Measurements from ENCODE around the gene CALML6. TPM values are rescaled to one million over a fixed set of nuclear protein-coding genes. Genes with fewer than 3 reads are reported as not detected.
A peak's percentile ranks its signal among the peaks of the same experiment; 100 is the strongest.

The CALML6 gene
- total RNA-seq, 1 donor from 2014 or later = not detected

DNA sequence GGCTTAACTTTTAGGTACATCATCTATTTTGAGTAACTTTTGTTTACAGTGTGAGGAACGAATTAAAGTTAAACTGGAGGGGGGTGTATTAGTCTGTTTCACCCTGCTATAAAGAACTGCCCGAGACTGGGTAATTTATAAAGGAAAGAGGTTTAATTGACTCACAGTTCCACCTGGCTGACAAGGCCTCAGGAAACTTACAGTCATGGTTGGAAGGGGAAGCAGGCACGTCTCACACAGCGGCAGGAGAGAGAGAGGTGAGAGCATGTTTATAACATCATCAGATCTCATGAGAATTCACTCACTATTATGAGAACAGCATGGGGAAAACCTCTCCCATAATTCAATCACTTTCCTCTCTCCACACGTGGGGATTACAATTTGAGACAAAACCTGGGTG lies 35.9 kb downstream of the CALML6 start:
- DNase-seq = no peak
- Histone ChIP-seq H3K4me3 (no peak overlapping the region), H3K36me3 (no peaks in the 10 kb centered on the region), H3K27ac (no peak overlapping the region), H3K27me3 (ENCODE audit: low read depth) (no peaks in the 10 kb centered on the region), H3K4me1 (peaks cover 16% of the 10 kb centered on the region), H3K9me3 (no peaks in the 10 kb centered on the region)
- no peak for ATAC-seq
- TF ChIP-seq, protein P1, sequence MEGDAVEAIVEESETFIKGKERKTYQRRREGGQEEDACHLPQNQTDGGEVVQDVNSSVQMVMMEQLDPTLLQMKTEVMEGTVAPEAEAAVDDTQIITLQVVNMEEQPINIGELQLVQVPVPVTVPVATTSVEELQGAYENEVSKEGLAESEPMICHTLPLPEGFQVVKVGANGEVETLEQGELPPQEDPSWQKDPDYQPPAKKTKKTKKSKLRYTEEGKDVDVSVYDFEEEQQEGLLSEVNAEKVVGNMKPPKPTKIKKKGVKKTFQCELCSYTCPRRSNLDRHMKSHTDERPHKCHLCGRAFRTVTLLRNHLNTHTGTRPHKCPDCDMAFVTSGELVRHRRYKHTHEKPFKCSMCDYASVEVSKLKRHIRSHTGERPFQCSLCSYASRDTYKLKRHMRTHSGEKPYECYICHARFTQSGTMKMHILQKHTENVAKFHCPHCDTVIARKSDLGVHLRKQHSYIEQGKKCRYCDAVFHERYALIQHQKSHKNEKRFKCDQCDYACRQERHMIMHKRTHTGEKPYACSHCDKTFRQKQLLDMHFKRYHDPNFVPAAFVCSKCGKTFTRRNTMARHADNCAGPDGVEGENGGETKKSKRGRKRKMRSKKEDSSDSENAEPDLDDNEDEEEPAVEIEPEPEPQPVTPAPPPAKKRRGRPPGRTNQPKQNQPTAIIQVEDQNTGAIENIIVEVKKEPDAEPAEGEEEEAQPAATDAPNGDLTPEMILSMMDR (IDR thresholded peaks at IDR 0.05) = no peak
- intact Hi-C loops (cut with DNase I) = no loop called here

DNA sequence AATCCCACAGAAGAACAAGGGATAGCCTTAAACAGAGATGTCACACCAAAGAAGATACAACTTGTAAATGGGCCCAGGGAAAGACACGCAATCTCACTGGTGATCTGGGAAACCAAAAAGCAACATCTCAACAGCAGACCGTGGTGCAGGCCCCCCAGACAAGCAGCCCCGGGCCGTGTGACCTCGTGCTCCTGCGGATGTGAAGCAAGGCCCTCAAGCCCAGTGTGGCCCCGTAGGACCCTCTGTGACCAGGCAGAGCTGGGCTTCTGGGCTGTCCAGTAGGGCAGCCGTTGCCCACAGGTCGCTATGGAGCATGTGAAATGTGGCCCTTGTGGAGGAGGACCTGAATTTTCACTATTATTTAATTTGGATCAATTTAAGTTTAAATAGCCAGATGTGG lies 39.0 kb downstream of the CALML6 start:
- Histone ChIP-seq H3K4me1 (no peaks in the 10 kb centered on the region), H3K36me3 (no peaks in the 10 kb centered on the region), H3K27ac (no peak overlapping the region), H3K9me3 (no peaks in the 10 kb centered on the region), H3K27me3 (ENCODE audit: low read depth) (peaks cover 5% of the 10 kb centered on the region), H3K4me3 (no peak overlapping the region)
- ATAC-seq (no peak), DNase-seq (no peak)
- intact Hi-C loops (cut with DNase I) = no loop called here
- TF ChIP-seq, protein P1 (IDR thresholded peaks at IDR 0.05) = no peak

DNA sequence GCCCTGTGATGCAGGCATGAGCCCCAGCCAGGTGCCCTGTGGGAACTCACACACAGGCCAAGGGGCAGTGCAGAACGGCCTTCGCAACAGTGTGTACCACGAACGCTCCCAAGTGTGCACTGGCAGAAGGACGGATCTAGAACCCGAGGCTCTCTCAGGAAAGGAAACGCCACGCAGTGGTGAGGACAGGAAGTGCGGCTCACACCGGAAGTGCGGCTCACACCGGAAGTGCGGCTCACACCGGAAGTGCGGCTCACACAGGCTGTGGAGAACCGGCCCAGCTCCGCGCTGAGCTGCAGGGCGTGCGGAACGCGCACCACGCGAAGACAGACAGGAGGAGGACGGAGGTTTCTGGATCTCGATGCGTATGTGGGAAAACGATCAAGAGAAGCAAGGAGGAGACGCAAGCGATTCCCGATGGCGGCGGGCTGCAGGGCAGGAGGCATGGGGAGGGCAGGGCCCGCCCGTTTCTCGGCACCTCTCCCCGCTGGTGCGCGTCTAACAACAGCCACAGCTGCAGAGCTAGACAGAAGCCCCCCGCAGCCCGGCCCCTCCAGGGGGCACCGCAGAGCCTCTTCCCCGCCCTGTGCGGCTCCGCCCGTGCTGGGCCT lies 39.9 kb downstream of the CALML6 start:
- intact Hi-C loops (cut with DNase I) = no loop called here

DNA sequence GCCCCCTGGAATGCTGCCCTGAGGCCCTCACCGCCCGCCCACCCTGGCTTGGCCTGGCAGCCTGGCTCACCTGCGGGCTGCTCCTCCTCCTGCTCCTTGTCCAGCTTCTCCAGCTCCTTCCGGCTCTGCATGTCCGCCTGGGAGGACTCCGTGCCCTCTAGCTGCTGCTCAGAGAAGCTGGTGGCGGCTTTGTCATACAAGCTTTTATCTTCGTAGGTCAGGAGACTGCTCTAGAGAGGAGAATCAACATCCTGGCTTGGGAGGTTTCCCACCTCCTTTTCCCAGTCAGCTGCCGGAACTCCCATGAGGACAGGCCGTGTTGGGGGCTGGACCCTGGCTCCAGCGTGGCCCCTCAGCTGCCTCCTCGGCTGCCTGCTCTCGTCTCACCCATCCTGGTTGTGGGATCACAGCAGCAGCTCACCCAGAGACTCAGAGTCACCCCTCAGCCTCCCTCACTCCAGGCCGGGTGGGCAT lies 40.6 kb downstream of the CALML6 start:
- Histone ChIP-seq H3K4me3 (no peak overlapping the region), H3K27ac (no peak overlapping the region), H3K27me3 (ENCODE audit: low read depth) (peaks cover 19% of the 10 kb centered on the region), H3K4me1 (peaks cover 11% of the 10 kb centered on the region), H3K9me3 (no peaks in the 10 kb centered on the region), H3K36me3 (no peaks in the 10 kb centered on the region)
- TF ChIP-seq, protein P1 (IDR thresholded peaks at IDR 0.05) = no peak
- DNase-seq = no peak
- intact Hi-C loops (cut with DNase I) = no loop called here
- peak in 1 of 2 donors; percentile 29 for ATAC-seq

More for the DNA sequence above, 39.9 kb downstream of the CALML6 start:
- Histone ChIP-seq H3K27ac (no peak overlapping the region), H3K4me3 (no peak overlapping the region), H3K27me3 (ENCODE audit: low read depth) (peaks cover 12% of the 10 kb centered on the region), H3K36me3 (no peaks in the 10 kb centered on the region), H3K9me3 (no peaks in the 10 kb centered on the region), H3K4me1 (peaks cover 4% of the 10 kb centered on the region)
- ATAC-seq (no peak), DNase-seq (no peak)
- TF ChIP-seq, protein P1 (IDR thresholded peaks at IDR 0.05) = no peak

DNA sequence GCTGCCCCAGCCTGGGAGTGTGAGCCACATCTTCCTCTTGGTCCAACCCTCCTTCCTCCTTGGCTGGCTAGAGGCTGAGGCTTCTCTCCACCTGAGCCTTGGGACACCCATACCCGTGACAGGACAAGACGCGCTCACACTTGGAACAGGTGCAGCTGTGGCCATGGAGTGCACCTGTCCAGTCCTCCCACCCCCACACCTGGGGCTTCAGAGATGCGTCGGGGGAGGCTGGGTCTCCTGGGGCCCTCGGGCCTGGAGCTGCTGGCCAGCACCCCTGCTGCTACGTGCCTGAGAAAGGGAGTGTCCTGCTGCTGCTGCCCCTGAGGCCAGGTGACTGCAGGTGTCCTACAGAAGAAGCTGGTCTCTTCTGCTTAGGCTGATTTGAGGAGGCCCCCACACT lies 41.0 kb downstream of the CALML6 start:
- no peak overlapping the region for H3K27ac ChIP-seq
- H3K4me3 ChIP-seq = no peak overlapping the region
- TF ChIP-seq, protein P1 (IDR thresholded peaks at IDR 0.05) = no peak
- peaks cover 12% of the 10 kb centered on the region for H3K4me1 ChIP-seq
- no peaks in the 10 kb centered on the region for H3K9me3 ChIP-seq
- no peak for ATAC-seq
- intact Hi-C loops (cut with DNase I) = no loop called here
- no peaks in the 10 kb centered on the region for H3K36me3 ChIP-seq
- H3K27me3 ChIP-seq (ENCODE audit: low read depth) = peaks cover 21% of the 10 kb centered on the region
- DNase-seq = no peak
